Esophagus muscularis mucosa (tissue), 3 donors: ENCODE data around the gene CLTC.

Source experiments
- POLR2A ChIP-seq: fragments of 450-650 bp; IDR thresholded peaks from one replicate; pipeline ENCODE4 v1.6.1; 2017; ENCODE audit warnings: antibody characterized with exemption, moderate library complexity, mild to moderate bottlenecking, low read depth
- TF ChIP-seq, protein P1 (sequence below), 3 experiments: fragments of 200-600 bp in 2 of 3; fragments of 450-650 bp in 1 of 3; sonication (generic) in 2 of 3; IDR thresholded peaks; one replicate each; pipeline ENCODE4 v1.5.1; 2017 to 2019; ENCODE audit warnings: antibody characterized with exemption in 3 of 3, mild to moderate bottlenecking in 2 of 3, moderate library complexity in 1 of 3

DNA sequence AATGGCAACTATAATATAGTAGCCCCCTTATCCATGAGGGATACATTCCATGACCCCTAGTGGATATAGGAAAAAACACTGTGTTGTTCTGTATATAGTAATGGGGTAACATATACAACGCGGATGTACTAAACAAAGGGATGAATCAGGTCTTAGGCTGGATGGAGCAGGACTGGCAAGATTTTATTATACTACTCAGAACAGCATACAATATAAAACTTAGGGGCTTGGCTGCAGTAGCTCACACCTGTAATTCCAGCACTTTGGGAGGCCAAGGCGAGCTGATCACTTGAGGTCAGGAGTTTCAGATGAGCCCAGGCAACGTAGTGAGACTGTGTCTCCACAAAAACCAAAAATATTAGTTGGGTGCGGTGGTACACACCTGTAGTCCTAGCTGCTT, 114.5 kb downstream of the CLTC start:
- TF ChIP-seq, protein P1, sequence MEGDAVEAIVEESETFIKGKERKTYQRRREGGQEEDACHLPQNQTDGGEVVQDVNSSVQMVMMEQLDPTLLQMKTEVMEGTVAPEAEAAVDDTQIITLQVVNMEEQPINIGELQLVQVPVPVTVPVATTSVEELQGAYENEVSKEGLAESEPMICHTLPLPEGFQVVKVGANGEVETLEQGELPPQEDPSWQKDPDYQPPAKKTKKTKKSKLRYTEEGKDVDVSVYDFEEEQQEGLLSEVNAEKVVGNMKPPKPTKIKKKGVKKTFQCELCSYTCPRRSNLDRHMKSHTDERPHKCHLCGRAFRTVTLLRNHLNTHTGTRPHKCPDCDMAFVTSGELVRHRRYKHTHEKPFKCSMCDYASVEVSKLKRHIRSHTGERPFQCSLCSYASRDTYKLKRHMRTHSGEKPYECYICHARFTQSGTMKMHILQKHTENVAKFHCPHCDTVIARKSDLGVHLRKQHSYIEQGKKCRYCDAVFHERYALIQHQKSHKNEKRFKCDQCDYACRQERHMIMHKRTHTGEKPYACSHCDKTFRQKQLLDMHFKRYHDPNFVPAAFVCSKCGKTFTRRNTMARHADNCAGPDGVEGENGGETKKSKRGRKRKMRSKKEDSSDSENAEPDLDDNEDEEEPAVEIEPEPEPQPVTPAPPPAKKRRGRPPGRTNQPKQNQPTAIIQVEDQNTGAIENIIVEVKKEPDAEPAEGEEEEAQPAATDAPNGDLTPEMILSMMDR (IDR thresholded peaks at IDR 0.05), result no peak
- no peak for TF ChIP-seq POLR2A
